Pancreas (tissue), 10 donors: ENCODE data around the gene COL5A1. TPM values are rescaled to one million over a fixed set of nuclear protein-coding genes. Genes with fewer than 3 reads are reported as not detected.

Source experiments
- ATAC-seq, 4 donors: fragments of 200-7000 bp; cut with Tn5 transposase; one replicate each; pipeline versions ENCODE4 v1.8.0 to v1.9.1; 2020; ENCODE audit warnings: mild to moderate bottlenecking in 4 of 4, moderate library complexity in 4 of 4
- DNase-seq, 6 donors: peaks; one replicate each; pipeline ENCODE4 v3.0.0-alpha.2; 2020
- FAIRE-seq: peaks from 2 replicates; lab custom pipeline; 2012; peaks lifted over from hg19 to GRCh38; lab: Jason Lieb, UNC
- H3K27ac ChIP-seq, 4 donors: fragments of 200-600 bp; sonication (generic); 1 replicate in 3 of 4; 2 replicates in 1 of 4; pipeline versions ENCODE4 v1.5.0 to v1.8.0; 2020
- H3K27me3 ChIP-seq, 4 donors: fragments of 200-600 bp; one replicate each; pipeline ENCODE4 v1.8.0; 2021
- H3K36me3 ChIP-seq, 3 donors: fragments of 200-600 bp; sonication (generic) in 1 of 3; one replicate each; pipeline versions ENCODE4 v1.5.0 to v1.8.0; 2020 to 2021
- H3K4me1 ChIP-seq, 3 donors: fragments of 200-600 bp; one replicate each; pipeline ENCODE4 v1.8.0; 2021
- H3K4me3 ChIP-seq, 4 donors: fragments of 200-600 bp; sonication (generic) in 2 of 4; one replicate each; pipeline versions ENCODE4 v1.5.0 to v1.8.0; 2020 to 2021
- H3K9me3 ChIP-seq, 4 donors: fragments of 200-600 bp; one replicate each; pipeline ENCODE4 v1.8.0; 2021
- WGBS, 2 donors: extraction: QIAGEN DNeasy Blood & Tissue Kit; methylation state at CpG; one replicate each; pipeline ENCODE4 v1.1.7; 2013; 5-methylcytosine and 5-hydroxymethylcytosine counted together
- intact Hi-C, 3 donors: fragments of 100-400 bp; cut with DNase I; formaldehyde crosslinking; loops; one replicate each; pipeline versions ENCODE4 v1.11.1 to v1.14.2; 2022
- polyA plus RNA-seq, 2 donors: library from polyadenylated mRNA; stranded (reverse); fragments of 200-250 nt; gene quantifications; one replicate each; pipeline ENCODE4 v1.2.3, GENCODE V29; 2013
- total RNA-seq, 6 donors: library from RNA; stranded (reverse); fragmentation: NEBNext Ultra II Directional in 4 of 6; extraction: Animal tissue kit (Norgen Biotek cat#: 25700) in 4 of 6; gene quantifications; one replicate each; pipeline versions ENCODE4 v1.2.1 to v1.2.4, GENCODE V29; 2021 to 2023
- TF ChIP-seq, protein P1 (sequence below), 4 donors: fragments of 200-600 bp; sonication (generic) in 3 of 4; IDR thresholded peaks; one replicate each; pipeline versions ENCODE4 v1.5.0 to v1.8.0; 2021; ENCODE audit warnings: antibody characterized with exemption in 4 of 4
- donor health status: healthy with polysubstance abuse.
- donor health status: DM: no; HTN: no; CAD: no; lungs with moderate emphysema.
- donor health status: DM: no; HTN: no; CAD: no.
- donor health status: control.
- donor health status: control.
- donor health status: Bipolar disorder and iron deficiency.
- donor health status: DM: yes; HTN: yes; CAD: no.
- donor health status: DM: no; HTN: no; CAD: no.
- donor health status: DM: no; HTN: no; CAD: no.
- donor health status: DM: yes; HTN: yes; CAD: no.

The COL5A1 gene
- total and polyA plus RNA-seq, 8 donors, result 1.2 to 62.8 (median 3.5) TPM

DNA sequence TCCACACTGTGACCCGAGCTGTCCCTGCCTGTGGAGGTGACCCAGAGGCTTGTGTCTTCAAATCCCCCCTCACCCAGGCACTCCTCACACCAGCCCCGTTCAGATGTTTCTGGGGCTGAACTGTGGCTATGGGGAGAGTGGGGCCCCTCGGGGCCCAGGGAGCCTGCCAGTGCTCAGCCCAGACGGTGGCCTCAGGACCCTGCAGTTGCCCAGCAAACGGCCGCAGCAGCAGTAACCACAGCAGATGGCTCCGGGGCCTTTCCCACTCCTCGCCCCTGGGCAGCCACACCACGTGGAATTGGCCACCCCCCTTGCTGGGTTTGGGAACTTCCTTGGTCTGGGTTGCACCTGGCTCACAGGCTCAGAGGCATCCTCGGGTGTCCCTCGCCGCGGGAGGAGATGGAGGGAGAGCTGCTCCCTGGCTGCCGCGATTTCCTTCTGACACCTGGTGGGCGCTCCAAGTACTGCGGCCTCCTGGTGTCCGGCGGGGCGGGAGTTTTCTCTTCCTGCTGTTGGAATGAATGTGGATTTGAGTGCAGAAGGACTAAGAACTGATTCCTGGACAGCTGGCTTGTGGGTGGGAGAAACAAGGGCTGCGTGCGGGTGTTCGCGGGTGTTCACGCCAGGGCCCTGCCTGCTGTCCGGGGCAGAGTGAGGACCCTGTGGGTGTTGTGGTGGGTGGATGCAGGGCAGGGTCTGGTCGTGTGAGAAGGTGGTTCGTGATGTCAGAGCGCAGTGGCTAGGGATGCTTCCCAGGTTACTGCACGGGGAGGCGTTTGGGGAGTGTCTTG is 97.5 kb downstream of the COL5A1 start:
- FAIRE-seq, result no peak

GRCh38 chr9:134739660-134739968 is 98.0 kb downstream of the COL5A1 start:
- Histone ChIP-seq H3K4me3 (no peak overlapping the region), H3K9me3 (no peaks in the 10 kb centered on the region), H3K27me3 (no peaks in the 10 kb centered on the region), H3K4me1 (no peaks in the 10 kb centered on the region), H3K27ac (no peak overlapping the region), H3K36me3 (no peaks in the 10 kb centered on the region)
- FAIRE-seq (no peak), ATAC-seq (no peak), DNase-seq (peak in 1 of 6 donors; percentile 48)
- TF ChIP-seq, protein P1, sequence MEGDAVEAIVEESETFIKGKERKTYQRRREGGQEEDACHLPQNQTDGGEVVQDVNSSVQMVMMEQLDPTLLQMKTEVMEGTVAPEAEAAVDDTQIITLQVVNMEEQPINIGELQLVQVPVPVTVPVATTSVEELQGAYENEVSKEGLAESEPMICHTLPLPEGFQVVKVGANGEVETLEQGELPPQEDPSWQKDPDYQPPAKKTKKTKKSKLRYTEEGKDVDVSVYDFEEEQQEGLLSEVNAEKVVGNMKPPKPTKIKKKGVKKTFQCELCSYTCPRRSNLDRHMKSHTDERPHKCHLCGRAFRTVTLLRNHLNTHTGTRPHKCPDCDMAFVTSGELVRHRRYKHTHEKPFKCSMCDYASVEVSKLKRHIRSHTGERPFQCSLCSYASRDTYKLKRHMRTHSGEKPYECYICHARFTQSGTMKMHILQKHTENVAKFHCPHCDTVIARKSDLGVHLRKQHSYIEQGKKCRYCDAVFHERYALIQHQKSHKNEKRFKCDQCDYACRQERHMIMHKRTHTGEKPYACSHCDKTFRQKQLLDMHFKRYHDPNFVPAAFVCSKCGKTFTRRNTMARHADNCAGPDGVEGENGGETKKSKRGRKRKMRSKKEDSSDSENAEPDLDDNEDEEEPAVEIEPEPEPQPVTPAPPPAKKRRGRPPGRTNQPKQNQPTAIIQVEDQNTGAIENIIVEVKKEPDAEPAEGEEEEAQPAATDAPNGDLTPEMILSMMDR (IDR thresholded peaks at IDR 0.05), result no peak
- WGBS, 2 donors, result 55 to 74% methylated on average over 8 of the region's 8 CpGs
- intact Hi-C loops, result no loop called here

More for the DNA sequence above, 97.5 kb downstream of the COL5A1 start:
- no peak overlapping the region for H3K27ac ChIP-seq
- TF ChIP-seq, protein P1 (IDR thresholded peaks at IDR 0.05), result peak; percentile 73 to 89 (median 76)
- WGBS, 2 donors, result 17 to 21% methylated on average over 31 of the region's 31 CpGs
- H3K9me3 ChIP-seq, result no peaks in the 10 kb centered on the region
- peak; percentile 29 to 89 (median 72) for DNase-seq
- no peak overlapping the region for H3K4me3 ChIP-seq
- intact Hi-C loops, result no loop called here
- no peaks in the 10 kb centered on the region for H3K4me1 ChIP-seq
- ATAC-seq, result peak; percentile 63 to 87 (median 84)
- H3K27me3 ChIP-seq, result no peaks in the 10 kb centered on the region
- no peaks in the 10 kb centered on the region for H3K36me3 ChIP-seq

- ATAC-seq (no peak), FAIRE-seq (no peak), DNase-seq (peak in 1 of 6 donors; percentile 58)
- Histone ChIP-seq H3K4me1 (no peaks in the 10 kb centered on the region), H3K9me3 (no peaks in the 10 kb centered on the region), H3K27me3 (no peaks in the 10 kb centered on the region), H3K27ac (no peak overlapping the region), H3K36me3 (no peaks in the 10 kb centered on the region), H3K4me3 (no peak overlapping the region)
- TF ChIP-seq, protein P1 (IDR thresholded peaks at IDR 0.05), result no peak
- WGBS, 2 donors, result 64 to 71% methylated on average over 16 of the region's 16 CpGs
- intact Hi-C loops, result loop anchor here in 1 of 3 donors (10.0 kb wide), 1 partner anchor 285 kb away; no protein-coding TSS in a partner anchor
Measured at GRCh38 chr9:134740071-134740470, 98.5 kb downstream of the COL5A1 start.

DNA sequence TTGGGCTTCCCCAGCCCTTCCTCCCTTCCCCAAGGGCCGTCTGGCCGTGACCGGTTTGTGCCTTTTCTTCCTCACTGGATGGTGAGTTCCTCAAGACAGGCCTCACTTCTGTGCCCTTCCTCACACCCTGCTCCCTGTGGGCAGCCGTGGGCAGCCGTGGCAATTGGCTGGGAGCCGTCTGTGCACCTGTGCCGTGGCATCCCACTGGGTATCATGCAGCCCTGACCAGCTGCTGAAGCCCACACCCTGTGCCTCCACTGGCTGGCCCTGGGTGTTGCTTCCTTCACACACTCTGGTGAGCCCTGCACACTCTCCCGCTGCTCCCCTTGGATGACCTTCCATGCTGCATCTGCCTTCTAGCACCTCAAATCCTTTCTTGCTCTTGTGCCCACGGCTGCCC is 100.2 kb downstream of the COL5A1 start:
- FAIRE-seq (no peak), ATAC-seq (no peak), DNase-seq (peak in 1 of 6 donors; percentile 43)
- Histone ChIP-seq H3K27me3 (no peaks in the 10 kb centered on the region), H3K27ac (no peak overlapping the region), H3K36me3 (no peaks in the 10 kb centered on the region), H3K4me1 (no peaks in the 10 kb centered on the region), H3K9me3 (no peaks in the 10 kb centered on the region), H3K4me3 (no peak overlapping the region)
- WGBS, 2 donors, result 40 to 49% methylated on average over 9 of the region's 9 CpGs
- intact Hi-C loops, result loop anchor here in 1 of 3 donors (10.0 kb wide), 1 partner anchor 287 kb away; no protein-coding TSS in a partner anchor
- TF ChIP-seq, protein P1 (IDR thresholded peaks at IDR 0.05), result no peak
